Measurements from ENCODE around the gene CD8B2. TPM values are rescaled to one million over a fixed set of nuclear protein-coding genes. Genes with fewer than 3 reads are reported as not detected.
"Not testable (repeated sequence)": the region's sequence is repeated elsewhere in the genome, so short reads cannot be mapped to it uniquely, and the experiment has no call there.

Gene CD8B2
- total RNA-seq, 1 experiment from 2014 or later: not detected

DNA sequence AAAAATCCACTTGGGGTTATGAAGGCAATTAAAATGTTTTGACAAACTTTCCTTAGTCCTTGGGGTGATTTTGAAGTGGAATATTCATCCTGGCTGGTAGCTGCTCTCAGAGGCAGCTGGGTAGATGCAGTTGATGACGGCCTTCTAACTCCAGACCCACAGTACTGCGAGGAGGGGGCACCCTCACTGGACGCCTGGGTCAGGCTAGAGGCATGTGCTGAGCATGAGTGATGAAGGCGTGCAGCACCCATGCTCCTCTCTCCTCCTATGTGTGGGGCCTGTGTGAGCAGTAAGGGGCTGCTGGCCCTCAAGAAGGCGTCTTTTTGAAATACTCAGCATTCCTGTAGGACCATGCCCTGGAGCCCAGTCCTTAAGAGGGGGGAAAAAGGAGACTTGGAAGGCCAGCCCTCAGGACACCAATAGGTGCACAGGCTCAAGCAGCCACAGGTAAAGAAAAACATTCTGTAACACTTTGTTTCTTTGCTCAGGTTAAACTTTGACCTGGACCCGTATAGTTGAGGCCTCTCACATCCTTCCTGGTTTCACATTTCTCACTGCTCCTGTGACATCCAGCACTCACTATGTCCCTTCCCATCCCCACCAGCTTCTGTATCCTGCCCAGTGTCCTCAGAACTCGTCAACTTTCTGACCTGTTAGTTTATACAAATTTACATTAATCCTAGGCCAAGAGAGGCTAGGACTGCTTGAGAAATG lies 64.4 kb downstream of the CD8B2 start:
- no peak for DNase-seq (ENCODE audit: low read depth)

DNA sequence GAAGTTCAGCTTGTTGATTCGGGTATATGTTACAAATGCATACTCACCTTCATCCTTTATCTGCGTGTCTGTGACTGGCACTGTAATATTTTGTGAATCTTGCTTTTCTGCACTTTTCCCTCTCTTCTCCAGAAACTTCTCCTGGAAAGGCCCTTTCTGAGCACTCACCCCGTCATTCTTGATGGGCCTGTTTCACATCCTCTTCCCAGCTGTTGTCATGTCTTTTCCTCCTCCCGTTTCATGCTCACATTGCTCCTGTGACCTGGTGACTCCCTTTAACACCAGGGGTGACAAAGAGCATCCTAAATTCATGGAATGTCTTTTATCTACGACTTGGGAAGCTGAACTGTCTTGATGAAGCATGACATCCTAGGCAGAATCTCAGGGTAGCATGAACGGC lies 65.8 kb downstream of the CD8B2 start:
- DNase-seq (ENCODE audit: low read depth): no peak

DNA sequence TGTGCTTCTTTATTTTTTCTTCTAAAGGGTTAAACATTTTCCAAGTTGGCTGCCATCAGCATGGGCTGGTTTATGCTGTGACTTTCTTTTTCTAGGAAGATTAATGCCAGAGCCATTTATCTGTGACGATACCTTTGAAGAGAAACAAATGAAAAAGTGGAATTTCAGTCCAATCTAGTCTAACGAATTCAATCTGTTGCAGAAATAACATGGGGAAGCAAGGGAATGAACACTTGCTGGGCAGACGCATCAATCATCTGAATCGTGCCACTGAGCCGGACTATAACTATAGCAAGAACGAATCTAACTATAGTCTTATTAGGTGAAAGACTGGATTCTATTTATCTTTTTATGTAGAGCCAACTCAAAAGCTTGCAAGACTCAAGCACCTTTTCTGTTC lies 66.2 kb downstream of the CD8B2 start:
- no peak for DNase-seq (ENCODE audit: low read depth)

DNA sequence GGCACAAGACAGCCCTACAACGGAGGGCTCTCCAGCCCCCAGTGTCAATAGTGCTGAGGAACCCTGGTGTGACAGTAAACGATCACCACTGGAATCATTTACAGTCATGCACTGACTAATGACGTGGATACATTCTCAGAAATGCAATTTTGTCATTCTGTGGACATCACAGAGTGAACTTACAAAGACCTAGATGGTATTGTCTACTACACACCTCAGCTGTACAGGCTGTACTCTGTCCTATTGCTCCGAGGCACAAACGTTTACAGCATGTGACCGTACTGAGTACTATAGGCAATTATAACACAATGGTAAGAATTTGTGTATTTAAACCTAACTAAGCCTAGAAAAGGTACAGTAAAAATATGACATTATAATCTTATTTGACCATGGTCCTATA lies 67.2 kb downstream of the CD8B2 start:
- DNase-seq (ENCODE audit: low read depth): no peak

DNA sequence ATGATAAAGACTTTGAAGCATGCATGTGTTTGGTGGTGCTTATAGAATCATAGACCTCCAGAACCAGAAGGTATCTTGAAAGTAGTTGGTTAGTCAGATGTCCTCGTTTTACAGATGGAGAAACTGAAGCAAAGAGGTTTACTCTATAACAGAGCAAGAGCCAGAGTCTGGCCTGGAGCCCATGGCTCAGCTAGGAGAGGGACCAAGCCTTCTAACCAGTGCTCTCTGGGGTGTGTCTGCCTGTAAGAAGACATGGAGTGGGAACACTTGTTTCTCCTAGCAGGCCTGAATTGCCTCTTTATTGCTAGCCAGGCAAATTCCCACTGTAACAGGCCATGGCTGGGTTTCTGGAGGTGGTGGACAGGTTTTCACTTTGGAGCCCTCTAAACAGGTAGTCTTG lies 67.9 kb downstream of the CD8B2 start:
- no peak for DNase-seq (ENCODE audit: low read depth)

DNA sequence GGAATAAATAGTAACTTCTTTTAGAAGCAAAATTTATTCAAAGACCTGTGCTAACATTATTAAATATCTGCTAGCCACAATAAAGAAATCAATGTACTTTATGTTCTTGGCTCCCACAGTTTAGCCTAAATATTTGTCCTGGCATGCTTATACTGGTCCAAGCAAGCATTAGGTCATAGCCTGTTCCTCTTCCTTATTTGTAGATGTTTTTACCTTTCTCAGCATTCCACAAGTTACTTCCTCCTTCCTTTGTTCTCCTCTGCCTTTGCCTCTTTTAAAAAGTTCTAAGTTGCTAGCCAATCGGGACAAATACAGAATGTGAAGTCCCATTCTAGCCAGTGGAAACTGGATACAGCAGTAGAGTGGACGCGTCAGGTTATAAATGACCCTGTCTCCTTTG lies 72.6 kb downstream of the CD8B2 start:
- not testable (repeated sequence) for DNase-seq (ENCODE audit: low read depth)

DNA sequence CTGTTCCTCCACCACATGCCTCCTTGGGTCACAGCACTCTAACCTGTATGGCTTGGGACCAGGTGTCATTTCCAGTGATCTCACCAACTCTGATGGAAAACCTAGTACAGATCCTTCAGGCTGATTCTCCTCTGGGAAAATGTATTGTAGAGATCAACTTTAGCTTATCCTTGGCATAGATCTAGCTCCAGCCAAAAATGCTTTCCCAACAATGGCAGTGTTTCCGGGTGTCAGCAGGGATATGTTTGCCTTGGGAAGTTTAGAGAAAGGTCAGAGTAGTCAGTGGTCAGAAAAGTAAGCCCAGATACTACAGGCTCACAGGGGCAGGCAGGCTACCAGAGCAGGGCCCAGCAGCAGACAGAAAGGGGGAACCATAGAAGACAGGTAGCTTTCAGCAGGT lies 73.6 kb downstream of the CD8B2 start:
- no peak for DNase-seq (ENCODE audit: low read depth)

DNA sequence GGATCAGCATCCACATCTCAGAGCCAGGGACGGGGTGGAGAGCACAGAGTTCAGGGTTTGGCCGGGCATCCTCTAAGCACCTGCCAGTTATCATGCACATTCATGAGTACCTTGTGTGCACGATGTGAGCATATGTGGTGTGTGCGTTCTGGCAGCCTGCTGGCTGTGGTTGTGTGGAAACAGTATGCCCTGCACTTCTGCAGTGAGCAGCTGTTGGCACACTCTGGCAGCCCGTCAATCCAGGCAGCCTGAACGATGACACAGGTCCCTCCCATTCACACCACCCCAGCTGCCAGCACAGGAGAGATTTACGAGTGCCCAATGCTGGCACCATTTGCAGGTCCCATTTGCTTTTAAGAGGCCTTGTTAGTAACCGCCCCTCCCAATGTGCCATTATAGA lies 74.2 kb downstream of the CD8B2 start:
- DNase-seq (ENCODE audit: low read depth): no peak

DNA sequence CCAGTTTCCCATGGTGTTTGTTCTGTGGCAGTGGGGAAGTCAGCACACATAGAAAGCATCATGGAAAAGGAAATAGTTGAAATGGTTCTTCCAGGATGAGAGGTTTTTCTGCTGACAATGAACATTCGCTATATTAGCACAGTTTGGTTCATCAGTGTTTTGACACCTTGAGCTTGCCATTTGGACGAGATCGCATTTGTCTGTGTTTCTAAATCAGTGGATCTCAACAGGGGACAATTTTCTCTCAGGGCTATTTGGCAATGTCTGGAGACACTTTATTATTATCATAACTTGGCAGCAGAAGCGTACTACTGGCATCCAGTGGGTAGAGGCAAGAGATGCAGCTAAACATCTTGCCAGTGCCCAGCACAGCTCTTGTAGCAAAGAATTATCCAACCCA lies 74.6 kb downstream of the CD8B2 start:
- no peak for DNase-seq (ENCODE audit: low read depth)

DNA sequence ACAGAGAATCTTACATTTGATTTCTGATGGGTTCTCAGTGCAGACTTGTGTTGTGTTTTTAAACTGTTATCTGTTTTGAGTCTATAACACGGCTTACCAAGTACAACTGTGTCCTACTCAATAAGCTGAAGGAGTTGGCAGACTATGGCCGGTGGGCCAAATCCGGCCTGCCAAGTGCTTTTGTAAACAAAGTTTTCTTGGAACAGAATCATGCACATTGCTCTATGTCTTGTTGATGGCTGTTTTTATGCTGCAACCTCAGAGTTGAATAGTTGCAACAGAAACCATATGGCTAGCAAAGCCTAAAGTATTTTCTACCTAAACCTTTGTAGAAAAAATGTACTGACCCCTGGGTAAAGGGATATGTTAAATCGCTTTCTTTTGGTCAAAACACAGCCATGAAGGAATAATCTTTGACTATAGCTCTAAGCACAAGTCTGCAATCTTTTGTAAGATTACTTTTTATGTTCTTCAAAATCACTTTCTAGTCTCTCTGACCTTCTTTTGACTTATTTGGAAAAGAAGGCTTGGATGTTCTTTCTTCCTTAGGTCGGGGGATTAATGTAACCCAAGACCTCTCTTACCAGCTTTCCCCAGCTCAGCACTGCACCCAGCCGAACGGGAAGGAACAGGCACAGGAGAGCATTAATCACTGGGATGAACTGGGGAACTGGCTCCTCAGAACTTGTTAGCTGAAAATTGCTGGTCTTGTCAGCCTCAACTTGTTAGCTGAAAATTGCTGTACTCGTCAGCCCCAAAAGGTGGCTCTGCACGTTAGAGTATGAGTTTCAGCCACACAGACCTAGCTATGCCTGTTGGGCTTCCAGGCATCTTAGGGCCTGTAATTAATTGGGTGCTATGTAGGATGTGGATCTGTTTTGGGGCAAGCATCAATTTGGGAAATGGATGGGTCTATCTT lies 75.4 kb downstream of the CD8B2 start:
- DNase-seq (ENCODE audit: low read depth): no peak

DNA sequence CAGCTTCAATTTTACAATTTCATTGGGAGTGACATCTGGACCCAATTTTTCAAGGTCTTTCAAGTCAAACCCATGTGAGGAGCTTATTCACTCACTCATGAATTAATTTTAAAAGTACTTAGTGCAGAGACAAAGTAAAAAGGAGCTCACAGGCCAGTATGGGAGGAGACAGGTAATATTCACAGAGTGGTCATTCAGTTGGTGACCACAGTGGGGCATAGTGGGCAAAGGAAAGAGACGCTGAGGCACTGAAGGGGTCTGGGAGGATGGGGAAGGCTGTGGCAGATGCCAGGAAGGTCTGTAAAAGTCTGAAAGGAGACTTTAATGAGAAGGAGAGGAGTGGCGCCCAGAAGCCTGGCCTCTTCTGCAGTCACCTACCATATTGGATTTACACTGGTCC lies 76.0 kb downstream of the CD8B2 start:
- no peak for DNase-seq (ENCODE audit: low read depth)

DNA sequence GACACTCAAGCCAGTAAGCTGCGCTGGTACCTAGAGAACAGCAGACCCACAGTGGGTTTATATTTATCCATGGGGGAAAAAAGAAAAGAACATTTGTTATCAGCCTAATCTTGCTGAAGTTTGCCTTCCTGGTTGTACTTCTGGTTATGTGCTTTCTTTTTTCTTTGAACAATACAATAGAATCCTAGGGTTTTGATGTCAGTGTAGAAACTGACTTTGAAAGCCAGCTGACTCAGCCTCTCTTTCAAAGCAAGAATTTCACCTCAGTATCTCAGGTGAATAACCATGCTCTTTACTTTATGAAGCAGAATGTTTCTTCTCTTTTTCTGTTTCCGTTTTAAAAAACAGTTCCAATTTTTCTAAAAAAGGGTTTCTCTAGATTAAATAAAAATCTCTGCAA lies 78.4 kb downstream of the CD8B2 start:
- DNase-seq (ENCODE audit: low read depth): no peak

DNA sequence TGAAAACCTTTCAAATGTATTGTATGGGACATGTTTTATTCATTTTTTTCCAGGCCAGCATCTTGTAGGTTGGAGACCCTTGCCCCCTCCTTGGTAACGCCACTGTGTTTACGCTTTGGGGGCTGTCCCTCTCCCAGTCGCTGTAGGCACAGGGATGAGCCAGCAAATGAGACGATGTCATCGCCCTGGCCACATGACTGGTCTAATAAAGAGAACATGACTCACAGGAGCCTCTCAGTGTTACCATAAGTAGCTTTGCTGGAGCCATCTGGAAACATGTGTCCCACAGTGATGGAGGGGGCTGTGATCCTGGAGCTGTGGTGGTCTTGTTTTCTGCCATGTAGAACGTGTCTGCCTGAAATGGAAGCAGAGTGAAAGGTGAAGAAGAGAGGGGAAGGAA lies 78.9 kb downstream of the CD8B2 start:
- DNase-seq (ENCODE audit: low read depth): peak; percentile 62

DNA sequence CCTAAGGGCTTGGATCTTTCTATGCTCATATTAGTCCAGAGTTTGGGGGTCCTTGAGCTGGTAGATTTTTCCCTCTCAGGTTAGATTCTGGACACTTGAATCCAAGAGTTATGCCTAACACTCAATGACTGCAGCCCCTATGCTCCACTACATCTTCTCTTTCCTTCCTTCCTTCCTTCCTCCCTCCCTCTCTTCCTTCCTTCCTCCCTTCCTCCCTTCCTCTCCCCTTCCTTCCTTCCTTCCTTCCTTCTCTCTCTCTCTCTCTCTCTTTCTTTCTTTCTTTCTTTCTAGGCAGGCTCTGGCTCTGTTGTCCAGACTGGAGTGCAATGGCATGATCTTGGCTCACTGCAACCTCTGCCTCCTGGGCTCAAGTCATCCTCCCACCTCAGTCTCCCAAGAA lies 79.3 kb downstream of the CD8B2 start:
- not testable (repeated sequence) for DNase-seq (ENCODE audit: low read depth)

DNA sequence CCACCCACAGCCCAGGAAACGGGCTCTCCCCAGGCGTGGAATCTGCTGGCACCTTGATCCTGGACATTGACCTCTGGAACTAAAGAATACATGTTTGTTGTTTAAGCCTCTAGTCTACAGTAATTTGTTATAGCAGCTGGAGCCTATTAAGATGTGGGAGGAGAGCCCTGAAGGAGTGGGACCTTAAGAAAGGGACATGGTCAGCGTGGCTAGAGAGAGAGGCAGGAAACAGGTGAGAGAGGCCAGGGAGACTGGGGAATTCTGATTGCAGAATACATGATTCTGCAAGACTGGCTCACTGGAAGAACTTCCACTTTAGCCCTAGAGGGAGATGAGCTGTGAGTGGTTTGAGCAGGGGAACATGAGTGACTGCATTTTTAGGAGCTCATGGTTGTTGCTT lies 83.2 kb downstream of the CD8B2 start:
- DNase-seq (ENCODE audit: low read depth): no peak

Other genes with a start within 250 kb of the CD8B2 start
- gene RGPD3, start 19.0 kb upstream of the CD8B2 start, total RNA-seq (2014; rRNA removed; shearing (Covaris generic)): 0.06 and 0.80 TPM in 2 replicates